PFSK-1 (cell line): ENCODE measurements around the gene EPHA8.

ENCODE experiments used
- FOXP2 ChIP-seq: optimal IDR thresholded peaks from 2 replicates; pipeline ENCODE3; 2011; ENCODE audit warnings: borderline replicate concordance, control low read depth, inconsistent platforms; ENCODE audit not compliant: insufficient read depth; ENCODE audit errors: extremely low read length, extremely low read depth
- POLR2AphosphoS5 ChIP-seq: IDR thresholded peaks from 2 replicates; pipeline ENCODE4 v1.6.1; 2012; ENCODE audit warnings: low read depth, mild to moderate bottlenecking, control low read depth, low read length, moderate library complexity
- REST ChIP-seq, 2 experiments: IDR thresholded peaks; 2 replicates each; pipeline versions ENCODE4 v1.6.1 to v1.8.0; 2011 to 2012; ENCODE audit warnings: low read depth in 2 of 2, low read length in 2 of 2, control low read depth in 1 of 2, inconsistent platforms in 1 of 2, mild to moderate bottlenecking in 1 of 2, moderate library complexity in 1 of 2; ENCODE audit not compliant: insufficient read depth in 1 of 2
- SIN3A ChIP-seq: IDR thresholded peaks from 2 replicates; pipeline ENCODE4 v1.6.1; 2012; ENCODE audit warnings: mild to moderate bottlenecking, low read length, moderate library complexity, borderline replicate concordance; ENCODE audit not compliant: insufficient read depth
- TAF1 ChIP-seq: IDR thresholded peaks from 2 replicates; pipeline ENCODE4 v1.6.1; 2012; ENCODE audit warnings: low read length, control low read depth, borderline replicate concordance; ENCODE audit not compliant: insufficient read depth

Gene EPHA8

GRCh38 chr1:22528451-22528850, 34.8 kb upstream of the EPHA8 start:
- TF ChIP-seq TAF1: no peak
- TF ChIP-seq FOXP2: no peak
- TF ChIP-seq SIN3A: no peak
- no peak for TF ChIP-seq POLR2AphosphoS5
- no peak for TF ChIP-seq REST (IDR thresholded peaks at IDR 0.05; ENCODE audit: insufficient read depth in 1 of 2, low read depth in 2 of 2, low read length in 2 of 2)

GRCh38 chr1:22529901-22530621, 33.2 kb upstream of the EPHA8 start:
- TF ChIP-seq SIN3A (no peak), POLR2AphosphoS5 (no peak), FOXP2 (no peak), REST (IDR thresholded peaks at IDR 0.05; ENCODE audit: insufficient read depth in 1 of 2, low read depth in 2 of 2, low read length in 2 of 2) (no peak), TAF1 (no peak)

- TF ChIP-seq REST (IDR thresholded peaks at IDR 0.05; ENCODE audit: insufficient read depth in 1 of 2, low read depth in 2 of 2, low read length in 2 of 2): no peak
Observed at GRCh38 chr1:22530715-22531114, 32.6 kb upstream of the EPHA8 start.

GRCh38 chr1:22531251-22531650, 32.0 kb upstream of the EPHA8 start:
- TF ChIP-seq POLR2AphosphoS5: no peak
- TF ChIP-seq SIN3A: no peak
- no peak for TF ChIP-seq FOXP2
- no peak for TF ChIP-seq TAF1
- TF ChIP-seq REST (IDR thresholded peaks at IDR 0.05; ENCODE audit: insufficient read depth in 1 of 2, low read depth in 2 of 2, low read length in 2 of 2): no peak

- TF ChIP-seq SIN3A: no peak
- no peak for TF ChIP-seq POLR2AphosphoS5
- TF ChIP-seq TAF1: no peak
- no peak for TF ChIP-seq REST (IDR thresholded peaks at IDR 0.05; ENCODE audit: insufficient read depth in 1 of 2, low read depth in 2 of 2, low read length in 2 of 2)
- no peak for TF ChIP-seq FOXP2
Observed at GRCh38 chr1:22533244-22533895, 29.9 kb upstream of the EPHA8 start.
